Measurements from ENCODE around the gene TMEM38A.
"Not testable (repeated sequence)": the region's sequence is repeated elsewhere in the genome, so short reads cannot be mapped to it uniquely, and the experiment has no call there.

The TMEM38A gene

DNA sequence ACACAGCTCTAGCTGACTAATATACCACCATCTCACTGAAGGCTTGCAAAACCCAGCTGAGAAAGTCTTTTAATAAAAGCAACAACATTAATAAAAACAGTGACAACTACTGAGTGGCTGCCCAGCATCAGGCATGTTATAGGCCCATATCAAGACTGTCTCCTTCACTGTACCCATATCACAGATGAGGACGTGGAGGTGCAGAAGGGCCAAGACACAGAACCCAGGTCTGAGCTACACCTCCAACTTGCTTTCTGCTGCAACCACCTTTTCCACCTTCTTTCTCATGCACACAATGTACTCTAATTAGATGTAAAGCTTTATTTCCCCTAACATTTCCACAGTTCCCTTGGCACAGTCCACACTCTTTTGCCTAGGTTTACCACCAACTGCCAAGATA is 22.3 kb upstream of the TMEM38A start:
- no peak for DNase-seq

DNA sequence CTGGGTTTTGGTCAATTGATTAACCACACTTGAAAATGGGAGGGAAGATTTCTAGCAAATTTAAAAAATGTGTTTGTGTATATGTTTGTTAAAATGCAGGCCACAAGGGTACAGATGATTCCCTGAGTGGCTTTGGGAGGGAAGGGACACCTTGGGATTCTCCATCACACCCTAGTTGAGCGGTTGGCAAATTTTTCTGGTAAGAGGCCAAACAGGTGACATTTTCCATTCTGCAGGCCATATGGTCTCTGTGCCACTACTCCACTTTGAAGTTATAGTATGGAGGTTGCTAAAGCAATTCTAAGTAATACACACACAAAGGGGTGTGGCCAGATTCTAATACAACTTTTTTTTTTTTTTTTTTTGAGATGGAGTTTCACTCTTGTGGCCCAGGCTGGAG is 20.0 kb upstream of the TMEM38A start:
- DNase-seq = no peak

DNA sequence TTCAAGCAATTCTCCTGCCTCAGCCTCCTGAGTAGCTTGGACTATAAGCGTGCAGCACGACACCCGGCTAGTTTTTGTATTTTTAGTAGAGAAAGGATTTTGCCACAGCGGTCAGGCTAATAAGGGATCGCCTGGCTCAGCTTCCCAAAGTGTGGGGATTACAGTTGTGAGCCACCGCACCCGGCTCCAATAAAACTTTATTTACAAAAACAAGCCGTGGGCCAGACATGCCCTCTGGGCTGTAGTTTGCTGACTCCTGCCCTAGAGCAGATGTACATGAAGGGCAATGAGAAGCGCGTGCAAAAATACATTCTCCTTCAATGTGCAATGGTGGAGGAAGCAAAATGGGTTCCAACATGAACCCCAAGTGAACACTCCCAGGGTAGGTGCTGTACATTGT is 19.2 kb upstream of the TMEM38A start:
- DNase-seq = no peak

DNA sequence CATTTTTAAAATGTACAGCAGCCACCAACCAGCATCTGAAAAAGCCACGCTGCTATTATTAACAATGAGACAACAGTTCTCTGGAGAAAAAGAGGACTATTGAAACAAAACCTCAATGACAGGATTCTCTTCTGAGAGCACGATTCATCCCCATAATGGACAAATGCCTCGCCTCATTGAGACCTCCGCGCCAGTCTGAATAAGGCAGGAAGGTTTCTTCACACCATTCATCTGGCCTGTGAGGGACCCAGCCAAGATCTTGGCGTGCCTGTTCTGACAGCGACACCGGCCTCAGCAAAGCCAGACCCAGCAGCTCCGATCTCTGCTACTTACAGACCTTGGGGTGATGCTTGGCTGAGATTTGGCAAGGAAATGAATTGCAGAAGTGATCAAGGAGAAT is 15.8 kb upstream of the TMEM38A start:
- DNase-seq = no peak

DNA sequence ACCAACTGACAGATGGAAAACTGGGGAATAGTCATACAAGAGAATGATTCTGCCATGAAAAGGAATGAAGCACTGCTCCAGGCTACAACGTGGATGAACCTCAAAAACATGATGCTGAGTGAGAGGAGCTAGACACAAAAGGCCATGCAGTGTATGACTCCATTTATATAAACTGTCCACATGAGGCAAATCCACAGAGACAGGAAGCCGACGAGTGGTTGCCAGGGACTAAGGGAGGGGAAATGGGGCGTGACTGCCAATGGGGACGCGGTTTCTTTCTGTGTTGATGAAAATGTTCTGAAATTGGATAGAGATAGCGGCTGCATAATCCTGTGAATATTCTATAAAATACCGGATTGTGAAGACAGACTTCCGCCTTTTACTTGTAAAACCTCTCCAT is 11.2 kb upstream of the TMEM38A start:
- no peak for DNase-seq

DNA sequence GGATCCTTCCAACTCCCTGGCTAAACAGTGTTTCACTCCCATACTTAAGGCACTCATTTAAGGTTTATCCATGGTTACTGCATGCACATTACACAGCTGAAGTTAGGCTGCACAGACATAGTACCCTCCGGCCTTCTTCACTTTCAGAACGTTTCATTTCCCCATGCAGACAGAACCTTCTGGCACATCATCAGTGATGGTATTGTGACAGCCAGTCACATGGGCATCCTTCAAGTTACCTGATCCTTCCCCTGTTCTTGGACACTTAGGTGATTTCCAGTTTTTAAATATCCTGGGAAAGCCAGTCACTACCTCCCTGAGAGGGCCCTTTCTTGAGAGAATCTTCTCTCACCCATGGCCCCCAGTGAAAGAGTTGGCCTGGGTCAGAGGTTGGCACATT is 10.1 kb upstream of the TMEM38A start:
- DNase-seq = no peak

DNA sequence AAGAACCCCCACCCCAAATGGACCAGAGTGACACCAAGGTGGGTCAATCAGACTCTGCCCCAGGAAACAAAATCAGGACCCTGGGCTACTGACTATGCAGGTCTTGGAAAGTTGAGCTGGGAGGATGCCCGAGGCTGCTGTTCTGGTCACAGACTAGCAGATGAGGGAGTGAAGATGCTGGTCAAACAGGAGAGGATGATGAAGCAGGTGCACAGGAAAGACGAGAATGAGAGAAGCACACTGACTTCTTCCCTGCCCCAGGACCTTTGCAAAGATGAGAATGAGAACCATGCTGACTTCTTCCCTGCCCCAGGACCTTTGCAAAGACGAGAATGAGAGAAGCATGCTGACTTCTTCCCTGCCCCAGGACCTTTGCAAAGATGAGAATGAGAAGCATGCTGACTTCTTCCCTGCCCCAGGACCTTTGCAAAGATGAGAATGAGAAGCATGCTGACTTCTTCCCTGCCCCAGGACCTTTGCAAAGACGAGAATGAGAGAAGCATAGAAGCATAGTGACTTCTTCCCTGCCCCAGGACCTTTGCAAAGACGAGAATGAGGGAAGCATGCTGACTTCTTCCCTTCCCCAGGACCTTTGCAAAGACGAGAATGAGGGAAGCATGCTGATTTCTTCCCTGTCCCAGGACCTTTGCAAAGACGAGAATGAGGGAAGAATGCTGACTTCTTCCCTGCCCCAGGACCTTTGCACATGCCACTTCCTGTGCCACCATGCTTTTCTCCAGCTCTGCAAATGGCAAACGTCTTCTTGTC is 9.3 kb upstream of the TMEM38A start:
- DNase-seq = not testable (repeated sequence)

DNA sequence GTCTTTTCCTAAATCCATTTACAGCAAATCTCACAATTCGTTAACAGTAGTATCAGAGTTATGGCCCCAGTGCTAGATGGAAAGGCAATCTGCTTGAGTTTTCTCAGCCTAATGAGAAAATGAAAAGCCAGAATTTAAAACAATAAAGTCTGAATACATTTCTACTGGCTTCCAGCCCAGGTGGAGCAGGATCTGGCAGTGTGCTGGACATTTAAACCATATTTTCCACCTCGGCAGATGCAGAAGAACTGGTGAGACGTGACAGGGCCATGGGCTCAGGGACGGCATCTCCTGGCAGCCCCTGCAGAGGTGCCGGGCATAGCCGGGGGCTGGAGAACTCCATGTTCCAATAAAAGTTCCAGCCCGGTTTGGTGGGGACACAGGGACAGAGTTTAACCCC is 8.1 kb upstream of the TMEM38A start:
- DNase-seq = peak; percentile 33

DNA sequence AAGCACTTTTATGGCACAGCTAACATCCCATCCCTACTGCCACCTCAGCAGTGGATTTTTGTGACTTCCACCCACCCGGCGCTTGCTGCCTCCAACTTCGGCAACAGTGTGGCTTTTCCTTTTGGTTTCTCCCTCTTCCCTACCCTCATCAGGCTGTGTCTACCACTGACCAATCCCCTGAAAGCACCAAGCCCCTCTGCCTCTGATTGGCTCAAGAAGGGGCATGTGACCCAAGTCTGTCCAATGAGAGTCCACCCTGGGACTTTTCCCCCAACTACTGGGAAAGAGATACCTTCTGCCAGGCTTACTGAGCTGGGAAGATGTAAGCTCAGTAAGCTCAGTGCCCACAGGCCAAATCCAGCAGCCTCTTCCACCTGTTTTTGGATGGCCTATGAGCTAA is 6.8 kb upstream of the TMEM38A start:
- DNase-seq = no peak

DNA sequence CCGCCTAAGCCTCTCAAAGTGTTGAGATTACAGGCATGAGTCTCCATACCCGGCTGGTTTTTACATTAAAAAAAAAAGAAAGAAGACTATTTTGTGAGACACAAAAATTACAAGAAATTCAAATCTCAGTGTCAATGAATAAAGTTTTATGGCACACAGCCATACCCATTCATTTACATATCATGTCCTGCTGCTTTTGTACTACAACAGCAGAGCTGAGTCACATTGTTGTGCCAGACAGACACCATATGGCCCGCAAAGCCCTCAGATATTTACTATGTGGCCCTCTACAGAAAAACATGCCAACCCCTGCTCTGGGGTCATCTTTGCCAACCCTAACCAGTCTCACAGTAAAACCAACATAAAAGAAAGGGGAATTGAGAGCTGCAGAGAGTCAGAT is 6.3 kb upstream of the TMEM38A start:
- DNase-seq = no peak

DNA sequence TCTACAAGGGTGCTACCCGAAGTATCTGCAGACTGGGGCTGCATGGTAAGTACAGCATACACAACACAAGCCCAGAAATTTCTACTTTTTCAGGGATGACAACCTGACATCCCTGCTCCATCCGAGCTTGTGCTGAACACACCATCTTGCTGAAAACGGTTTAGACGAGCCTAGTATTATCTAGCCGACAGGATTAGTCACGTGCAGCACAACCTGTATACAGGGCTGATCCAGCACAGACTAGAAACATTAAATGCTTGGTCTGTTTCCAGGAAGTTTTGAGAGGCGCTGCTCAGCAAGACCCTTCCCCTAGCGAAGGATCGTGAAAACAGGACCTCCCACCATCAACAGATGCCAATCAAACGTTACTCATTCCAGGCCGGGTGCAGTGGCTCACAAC is 5.2 kb upstream of the TMEM38A start:
- no peak for DNase-seq

DNA sequence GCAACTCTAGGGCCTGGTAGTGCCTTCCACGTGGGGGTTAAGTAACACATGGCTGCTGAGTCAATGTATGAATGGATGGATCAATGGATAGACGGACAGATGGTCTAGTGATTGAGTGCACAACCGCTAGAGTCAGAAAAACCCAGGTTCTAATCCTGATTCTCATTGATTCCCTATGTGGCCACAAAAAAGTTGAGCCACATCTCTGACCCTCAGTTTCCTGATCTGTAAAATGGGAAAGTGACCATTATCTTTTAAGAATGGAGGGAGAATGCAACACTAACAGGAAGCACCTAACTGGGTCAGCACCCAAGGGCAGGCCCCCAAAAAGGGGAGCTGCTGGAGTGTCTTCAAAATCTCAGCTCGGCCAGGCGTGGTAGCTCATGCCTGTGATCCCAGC is 3.6 kb upstream of the TMEM38A start:
- no peak for DNase-seq

DNA sequence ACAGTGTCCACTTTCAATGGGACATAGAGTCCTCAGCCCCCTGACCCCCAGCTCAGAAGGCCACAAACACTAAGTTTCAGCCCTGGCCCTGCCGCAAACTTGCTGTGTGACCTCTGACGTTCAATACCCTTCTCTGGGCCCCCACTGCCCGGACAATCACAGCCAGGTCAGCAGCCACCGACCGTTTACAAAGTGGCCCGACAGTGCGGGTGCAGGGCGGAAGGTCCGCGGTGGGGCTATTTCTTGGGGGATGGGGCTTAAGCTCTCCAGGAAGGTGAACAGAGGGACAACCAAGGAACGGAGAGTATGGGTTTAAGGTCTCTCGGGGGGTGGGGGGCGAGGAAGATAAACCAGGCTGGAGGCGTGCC is 1.5 kb upstream of the TMEM38A start:
- DNase-seq = no peak

DNA sequence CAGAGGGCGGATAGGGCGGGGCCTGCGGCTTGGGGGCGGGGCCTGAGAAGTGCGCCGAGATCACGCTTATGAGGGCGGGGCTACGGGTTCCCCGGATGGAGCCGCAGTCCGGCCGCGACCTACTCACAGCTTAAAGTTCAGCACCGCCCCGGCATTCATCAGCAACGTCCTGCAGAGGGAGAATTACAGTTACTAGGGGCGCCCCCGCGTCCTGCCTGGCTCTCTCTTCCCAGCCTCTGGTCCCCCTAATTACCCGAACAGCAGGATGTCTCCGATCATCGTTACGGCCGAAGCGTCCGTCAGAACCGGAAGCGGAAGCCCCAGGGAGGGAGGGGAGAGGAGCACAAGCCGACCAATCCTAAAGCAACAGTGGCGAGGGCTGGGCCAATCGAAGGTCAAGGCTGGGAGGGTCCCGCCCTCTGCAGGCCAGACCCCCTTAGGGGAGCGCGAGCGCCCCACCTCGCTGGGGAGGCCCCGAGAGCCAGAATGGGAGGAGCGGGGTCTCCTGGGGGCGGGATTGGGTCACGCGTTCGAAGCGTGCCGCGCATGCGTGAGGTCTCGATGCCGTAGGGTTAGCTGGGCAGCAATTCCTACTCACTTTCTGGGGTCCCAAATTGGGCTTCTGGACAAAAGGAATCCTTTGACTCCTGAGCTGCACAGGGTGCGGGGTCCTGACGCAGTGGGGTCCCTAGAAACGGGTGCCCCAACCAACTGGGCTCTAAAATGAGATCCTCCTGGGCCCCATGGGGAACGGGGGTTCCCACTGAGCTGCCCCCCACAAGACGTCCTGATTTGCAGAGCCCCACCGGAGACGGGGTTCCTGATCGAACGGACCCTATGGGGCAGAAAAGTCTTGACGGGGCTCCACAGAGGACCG is 869 bp upstream of the TMEM38A start, which contains the start of gene SMIM7:
TSS of gene SMIM7 (minus strand) at position 313 of the 877 bp plus-strand sequence. CDS start at position 279, 34 bp downstream.
- peak; percentile 99 for DNase-seq

DNA sequence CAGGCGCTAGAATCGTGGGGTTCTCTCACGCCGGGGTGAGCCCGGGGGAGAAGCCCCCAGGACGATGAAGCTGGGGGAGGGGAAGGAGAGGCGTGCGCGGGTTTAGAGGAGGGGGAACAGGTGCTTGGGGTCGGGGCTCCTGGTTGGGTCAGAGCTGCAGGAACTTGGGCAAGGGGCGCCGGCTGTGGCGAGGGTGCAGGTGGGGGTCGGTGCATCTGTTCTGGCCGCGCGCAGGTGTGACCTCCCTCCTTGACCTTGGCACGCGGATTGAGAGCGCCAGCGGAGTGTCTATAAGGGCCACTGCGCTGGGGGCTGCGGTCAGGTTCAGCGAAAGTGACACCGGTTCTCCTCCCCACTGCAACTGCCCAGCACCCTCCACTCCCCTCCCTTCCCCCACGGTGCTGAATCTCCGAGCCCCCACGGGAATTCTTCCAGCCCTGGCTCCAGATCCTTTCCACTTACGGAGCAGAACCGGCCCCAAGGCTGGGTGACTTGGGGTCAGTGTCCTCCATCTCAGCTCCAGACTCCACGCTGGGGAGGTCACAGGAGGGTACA is 618 bp downstream of the TMEM38A start:
- DNase-seq = peak; percentile 55

DNA sequence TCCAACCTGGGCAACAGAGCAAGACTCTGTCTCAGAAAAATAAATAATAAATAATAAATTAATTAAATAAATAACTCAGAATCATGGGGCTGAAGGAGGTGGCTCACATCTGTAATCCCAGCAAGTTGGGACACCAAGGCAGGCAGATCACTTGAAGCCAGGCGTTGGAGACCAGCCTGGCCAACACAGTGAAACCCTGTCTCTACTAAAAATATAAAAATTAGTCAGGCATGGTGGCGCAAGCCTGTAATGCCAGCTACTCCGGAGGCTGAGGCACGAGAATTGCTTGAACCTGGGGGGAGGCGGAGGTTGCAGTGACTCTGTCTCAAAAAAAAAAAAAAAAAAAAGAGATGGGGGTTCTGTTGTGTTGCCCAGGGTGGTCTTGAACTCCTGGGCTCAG is 7.2 kb downstream of the TMEM38A start:
- DNase-seq = no peak

DNA sequence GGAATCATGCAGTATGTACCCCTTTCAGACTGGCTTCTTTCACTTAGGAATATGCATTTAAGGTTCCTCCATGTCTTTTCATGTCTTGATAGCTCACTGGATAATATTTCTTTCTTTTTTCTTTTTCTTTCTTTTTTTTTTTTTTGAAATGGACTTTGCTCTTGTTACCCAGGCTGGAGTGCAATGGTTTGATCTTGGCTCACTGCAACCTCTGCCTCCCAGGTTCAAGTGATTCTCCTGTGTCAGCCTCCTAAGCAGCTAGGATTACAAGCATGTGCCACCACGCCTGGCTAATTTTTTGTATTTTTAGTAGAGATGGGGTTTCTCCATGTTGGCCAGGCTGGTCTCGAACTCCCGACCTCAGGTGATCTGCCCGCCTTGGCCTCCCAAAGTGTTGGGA is 7.8 kb downstream of the TMEM38A start:
- DNase-seq = not testable (repeated sequence)

DNA sequence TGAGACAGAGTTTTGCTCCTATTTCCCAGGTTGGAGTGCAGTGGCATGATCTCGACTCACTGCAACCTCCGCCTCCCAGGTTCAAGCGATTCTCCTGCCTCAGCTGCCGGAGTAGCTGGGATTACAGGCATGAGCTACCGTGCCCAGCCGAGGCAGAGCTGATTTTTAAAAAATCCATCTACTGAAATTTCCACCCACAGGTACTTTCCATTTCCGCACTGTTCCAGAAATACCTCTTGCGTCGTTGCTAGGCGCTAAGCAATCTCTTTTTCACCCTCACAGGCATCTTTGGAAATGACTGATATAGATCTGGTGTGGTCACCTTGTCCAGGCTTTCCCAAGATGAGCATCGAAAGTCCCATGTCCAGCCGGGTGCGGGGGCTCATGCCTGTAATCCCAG is 9.4 kb downstream of the TMEM38A start:
- DNase-seq = no peak

DNA sequence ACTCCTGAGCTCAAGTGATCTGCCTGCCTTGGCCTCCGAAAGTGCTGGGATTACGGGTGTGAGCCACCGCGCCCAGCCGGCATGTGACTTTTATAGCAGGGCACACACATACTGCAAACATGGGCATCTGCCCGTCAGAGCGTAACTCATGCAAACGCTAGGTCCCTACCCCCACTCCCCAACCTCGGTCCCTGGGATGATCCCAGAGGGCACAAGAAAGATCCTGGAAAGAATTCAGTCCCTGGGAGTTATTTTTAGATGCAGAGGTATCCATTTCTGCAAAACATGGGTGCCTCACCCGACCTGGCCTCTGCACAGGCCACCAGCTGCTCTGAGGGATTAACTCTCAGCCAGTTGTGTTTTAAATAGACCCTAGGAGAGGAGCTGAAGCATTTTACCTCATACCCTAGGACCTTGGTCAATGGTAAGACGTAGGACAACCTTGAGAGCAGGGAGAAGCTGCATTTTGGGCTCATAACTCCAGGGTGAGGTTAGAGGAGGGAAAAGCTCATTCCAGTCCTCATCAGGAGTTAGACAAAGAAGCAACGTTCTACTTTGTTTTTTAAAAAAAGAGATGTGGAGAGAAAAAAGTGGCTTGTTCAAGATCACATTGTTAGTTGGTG is 10.8 kb downstream of the TMEM38A start:
- peak; percentile 43 for DNase-seq

DNA sequence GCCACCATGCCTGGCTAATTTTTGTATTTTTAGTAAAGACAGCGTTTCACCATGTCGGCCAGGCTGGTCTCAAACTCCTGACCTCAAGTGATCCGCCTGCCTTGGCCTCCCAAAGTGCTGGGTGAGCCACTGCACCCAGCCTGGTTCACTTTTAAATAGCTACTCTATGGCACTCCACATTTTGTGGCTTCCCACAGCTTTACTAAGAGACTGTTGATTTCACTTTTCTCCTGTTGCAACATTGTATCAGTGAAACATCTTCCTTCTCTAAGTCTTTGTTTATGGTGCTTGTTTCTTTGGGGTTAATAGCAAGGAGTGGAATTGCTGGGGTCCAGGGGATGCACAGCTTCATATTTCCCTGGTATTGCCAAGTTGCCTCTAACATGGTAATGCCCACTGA is 12.3 kb downstream of the TMEM38A start:
- no peak for DNase-seq

DNA sequence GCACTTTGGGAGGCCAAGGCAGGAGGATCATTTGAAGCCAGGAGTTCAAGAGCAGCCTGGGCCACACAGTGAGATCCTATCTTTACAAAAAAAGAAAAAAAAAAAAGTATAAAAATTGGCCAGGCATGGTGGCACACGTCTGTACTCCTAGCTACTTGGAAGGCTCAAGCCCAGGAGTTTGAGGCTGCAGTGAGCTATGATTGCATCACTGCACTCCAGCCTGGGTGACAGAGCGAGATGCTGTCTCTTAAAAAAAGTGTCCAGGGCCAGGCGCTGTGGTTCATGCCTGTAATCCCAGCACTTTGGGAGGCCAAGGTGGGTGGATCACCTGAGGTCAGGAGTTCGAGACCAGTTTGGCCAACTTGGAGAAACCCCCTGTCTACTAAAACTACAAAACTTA is 12.9 kb downstream of the TMEM38A start:
- DNase-seq = not testable (repeated sequence)

DNA sequence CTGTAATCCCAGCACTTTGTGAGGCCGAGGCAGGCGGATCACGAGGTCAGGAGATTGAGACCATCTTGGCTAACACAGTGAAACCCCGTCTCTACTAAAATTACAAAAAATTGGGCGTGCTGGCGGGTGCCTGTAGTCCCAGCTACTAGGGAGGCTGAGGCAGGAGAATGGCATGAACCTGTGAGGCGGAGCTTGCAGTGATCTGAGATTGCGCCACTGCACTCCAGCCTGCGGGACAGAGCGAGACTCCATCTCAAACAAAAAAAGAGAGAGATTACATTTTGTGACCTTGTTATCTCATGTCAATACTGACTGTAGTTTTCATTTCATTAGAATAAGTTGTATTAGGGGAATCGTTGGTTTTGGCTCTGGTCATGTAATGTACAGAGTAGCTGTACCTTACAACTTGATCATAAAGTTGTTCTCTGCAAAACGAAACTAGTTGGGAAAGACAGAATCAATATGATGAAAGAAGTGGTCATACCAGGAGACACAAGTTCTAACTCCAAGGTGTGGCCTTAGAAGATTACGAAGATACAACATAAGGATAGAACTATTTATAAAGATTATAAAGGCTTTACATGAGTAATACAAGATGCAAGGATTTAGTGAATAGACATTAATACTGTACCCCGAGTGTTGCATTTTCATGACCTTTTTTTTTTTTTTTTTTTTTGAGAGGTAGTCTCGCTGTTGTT is 15.3 kb downstream of the TMEM38A start:
- no peak for DNase-seq

DNA sequence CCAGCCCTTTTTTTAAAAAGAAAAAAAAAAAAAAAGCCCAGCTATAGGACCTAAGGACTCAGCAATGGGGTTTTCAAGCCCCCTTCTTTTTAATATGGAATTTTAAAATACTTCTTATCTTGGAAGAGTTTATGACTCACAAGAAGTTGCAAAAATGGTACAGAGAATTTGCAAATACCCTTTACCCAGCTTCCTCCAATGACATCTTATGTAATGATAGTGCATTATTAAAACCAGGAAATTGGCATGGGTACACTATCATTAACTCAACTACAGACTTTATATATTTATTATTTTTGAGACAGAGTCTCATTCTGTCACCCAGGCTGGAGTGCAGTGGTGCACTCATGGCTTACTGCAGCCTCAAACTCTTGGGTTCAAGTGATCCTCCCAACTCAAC is 16.1 kb downstream of the TMEM38A start:
- no peak for DNase-seq
